Colon (tissue), 2 donors: Measurements from ENCODE around the gene CUX1.
"Not testable (repeated sequence)": the region's sequence is repeated elsewhere in the genome, so short reads cannot be mapped to it uniquely, and the experiment has no call there.

Experiments used
- FAIRE-seq: peaks from 2 replicates; lab custom pipeline; 2012; peaks lifted over from hg19 to GRCh38; lab: Jason Lieb, UNC
- donor health status: control.
- donor health status: control.

CUX1 gene

DNA sequence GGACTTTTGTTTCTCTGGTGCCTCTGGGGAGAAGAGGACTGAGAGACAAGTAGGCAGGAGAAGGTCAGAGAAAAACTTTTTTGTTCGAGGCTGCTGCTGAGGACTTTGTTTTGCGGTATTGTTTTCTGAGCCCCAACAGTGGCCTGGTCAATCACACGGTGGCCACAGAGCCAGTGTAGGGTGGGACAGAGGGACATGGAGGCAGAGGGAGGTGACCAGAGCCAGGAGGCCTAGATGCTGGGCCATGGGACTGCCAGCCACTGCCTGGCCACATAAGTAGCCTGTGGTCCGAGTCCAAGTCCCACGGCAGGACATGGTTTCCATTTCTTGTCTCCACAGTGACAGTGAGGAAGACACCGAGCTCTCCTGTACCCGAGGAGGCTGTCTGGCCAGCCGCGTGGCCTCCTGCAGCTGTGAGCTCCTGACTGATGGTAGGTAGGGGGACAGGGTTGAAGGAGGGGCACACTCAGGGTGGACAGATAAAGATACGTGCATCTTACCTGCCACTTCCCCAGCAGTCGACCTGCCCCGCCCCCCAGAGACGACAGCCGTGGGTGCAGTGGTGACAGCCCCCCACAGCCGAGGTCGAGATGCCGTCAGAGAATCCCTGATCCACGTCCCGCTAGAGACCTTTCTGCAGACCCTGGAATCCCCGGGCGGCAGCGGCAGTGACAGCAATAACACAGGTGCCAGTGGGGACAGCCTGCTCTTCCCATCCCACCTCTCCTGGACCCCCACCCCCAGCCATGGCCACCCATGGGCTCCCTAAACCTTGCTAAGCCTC lies 496.8 kb downstream of the CUX1 start:
- FAIRE-seq = no peak

- no peak for FAIRE-seq
These were observed 500.0 kb downstream of the CUX1 start for GRCh38 chr7:102317231-102318059.

DNA sequence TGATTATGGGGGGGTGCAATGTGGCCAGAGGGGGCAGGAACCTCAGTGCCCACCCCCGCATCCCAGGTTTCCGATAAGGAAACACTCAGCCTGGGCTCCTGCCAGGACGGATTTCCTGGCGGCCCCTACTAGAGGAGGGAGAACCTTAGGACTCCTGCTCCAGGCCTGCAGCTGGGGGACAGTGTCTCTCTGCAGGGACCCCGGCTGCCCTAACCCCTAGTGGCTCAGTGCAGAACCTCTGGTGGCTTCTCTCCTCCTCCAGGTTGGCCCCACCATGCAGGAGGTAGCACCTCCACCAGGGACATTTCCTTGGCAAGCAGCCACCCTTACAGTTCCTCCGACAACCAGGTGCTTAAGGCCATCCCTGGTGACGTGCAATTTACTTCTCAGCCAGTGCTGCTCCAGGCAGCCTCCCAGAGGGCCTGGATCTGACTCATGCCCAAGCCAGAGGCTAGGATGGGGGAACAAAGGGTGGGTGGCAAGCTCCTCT lies 501.1 kb downstream of the CUX1 start:
- no peak for FAIRE-seq

DNA sequence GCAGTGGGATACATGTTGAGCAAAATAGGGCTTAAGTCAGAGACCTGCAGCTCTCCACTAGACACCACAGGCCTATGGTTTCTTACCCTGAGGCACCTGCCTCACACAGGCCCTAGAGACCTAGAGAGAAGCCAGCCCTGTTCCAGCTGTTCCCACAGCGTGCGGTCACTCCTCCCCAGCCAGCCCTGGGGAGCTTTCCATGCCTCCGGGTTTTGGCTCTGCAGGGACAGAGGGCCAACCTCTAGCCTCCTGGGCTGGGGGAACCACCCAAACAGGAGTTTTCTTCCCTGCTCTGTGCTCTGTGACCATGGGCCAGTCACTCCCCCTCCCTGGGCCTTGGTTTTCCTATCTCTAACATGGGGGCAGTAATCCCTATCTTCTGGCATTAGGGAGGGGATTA lies 502.2 kb downstream of the CUX1 start:
- FAIRE-seq = no peak

DNA sequence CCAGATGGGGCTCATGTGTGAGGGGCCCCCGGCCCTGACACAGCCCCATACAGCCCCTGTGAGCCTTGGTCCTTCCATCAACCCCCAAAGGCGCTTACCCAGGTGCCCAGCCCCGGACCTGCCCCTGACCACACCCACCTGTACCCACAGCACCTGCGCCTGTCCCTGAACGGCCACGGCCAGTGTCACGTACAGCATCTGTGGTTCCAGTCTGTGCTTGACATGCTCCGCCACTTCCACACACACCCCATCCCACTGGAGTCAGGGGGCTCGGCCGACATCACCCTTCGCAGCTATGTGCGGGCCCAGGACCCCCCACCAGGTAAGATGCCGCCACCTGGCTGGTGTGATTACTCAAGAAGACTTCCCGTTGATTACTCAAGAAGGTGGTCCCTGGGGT lies 502.8 kb downstream of the CUX1 start:
- FAIRE-seq = no peak

DNA sequence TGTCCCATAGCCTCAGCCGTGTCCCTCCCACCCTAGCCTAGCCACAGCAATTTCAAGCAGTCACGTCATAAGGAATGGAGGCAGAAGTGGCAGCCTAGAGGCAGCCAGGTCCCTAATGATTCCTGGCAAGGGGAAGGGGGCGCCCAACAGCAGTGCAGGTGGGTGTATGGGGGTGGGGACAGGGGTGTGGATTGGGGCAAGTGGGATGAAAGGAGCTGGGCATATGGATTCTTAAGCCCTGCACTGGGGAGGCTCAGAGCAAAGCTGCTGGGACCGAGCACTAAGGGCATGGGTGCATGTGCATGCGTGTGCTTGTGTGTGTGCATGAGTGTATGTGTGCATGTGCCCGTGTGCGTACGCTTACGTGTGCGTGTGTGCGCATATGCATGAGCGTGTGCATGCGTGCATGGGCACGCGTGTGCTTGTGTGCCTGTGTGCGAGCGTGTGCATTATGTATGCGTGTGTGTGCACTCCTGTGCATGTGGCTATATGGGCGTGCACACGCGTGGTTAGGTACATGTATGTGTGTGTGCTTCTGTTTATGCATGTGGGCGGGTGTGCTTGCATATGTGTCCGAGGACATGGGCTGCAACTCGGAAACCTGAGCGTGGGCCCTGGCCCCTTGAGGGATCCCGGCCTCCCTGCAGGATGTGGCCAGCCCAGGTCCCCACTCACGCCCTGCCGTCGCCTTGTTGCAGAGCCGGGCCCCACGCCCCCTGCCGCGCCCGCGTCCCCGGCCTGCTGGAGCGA lies 503.4 kb downstream of the CUX1 start:
- FAIRE-seq = no peak

GRCh38 chr7:102321351-102322201 lies 504.1 kb downstream of the CUX1 start:
- FAIRE-seq = no peak

- no peak for FAIRE-seq
These were observed 504.8 kb downstream of the CUX1 start for GRCh38 chr7:102322202-102322715.

DNA sequence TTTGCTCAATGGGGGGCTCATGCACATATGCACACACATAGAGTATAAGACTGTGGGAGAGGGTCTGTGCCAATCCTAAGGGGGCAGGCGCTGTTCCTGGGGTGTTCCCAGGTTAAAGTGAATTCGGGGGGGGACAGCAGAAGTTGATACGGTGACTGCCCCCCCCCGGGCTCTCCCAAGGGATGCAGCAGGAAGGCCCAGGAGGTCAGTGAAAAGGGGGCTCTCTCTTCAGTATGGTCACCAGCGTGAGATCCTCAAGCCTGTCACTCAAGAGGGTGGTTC lies 506.4 kb downstream of the CUX1 start:
- FAIRE-seq = no peak

DNA sequence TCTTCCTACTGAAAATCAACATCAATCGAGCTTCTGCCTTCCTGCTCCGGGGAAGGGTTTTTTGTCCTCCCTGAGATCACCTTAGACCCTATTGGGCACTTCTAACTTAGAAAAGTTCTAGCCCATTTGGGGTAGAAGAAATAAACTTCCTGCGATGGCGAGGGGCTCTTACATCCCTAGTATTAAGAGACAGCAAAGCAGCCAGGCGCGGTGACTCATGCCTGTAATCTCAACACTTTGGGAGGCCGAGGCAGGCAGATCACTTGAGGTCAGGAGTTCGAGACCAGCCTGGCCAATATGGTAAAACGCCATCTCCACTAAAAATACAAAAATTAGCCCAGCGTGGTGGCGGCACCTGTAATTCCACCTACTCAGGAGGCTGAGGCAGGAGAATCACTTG lies 507.7 kb downstream of the CUX1 start:
- not testable (repeated sequence) for FAIRE-seq

DNA sequence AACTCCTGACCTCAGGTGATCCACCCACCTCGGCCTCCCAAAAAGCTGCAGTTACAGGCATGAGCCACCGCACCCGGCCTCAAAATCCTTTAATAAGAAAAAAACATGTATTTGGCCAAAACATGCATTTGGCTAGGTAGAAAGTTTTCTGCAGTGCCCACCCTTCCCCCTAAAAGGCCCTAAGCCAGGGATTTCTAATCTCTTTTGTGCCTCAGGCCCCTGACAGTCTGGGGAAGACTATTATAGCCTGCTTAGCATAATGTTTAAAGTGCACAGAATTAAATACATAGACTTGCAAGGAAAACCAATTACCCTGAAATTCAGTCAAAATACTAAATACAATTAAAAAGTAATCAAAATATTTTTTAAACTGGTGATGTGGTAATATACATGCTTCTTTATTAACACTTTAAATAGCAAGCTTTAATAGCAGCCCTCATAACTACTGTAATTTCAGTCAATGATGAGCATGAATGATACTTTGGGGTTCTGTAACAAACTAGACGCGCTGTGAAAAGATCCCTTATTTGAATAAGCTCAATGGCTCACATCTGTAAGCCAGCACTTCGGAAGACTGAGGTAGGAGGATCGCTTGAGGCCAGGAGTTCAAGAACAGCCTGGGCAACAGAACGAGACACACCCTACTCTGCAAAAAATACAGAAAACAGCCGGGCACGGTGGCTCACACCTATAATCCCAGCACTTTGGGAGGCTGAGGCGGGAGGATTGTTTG lies 508.9 kb downstream of the CUX1 start:
- no peak for FAIRE-seq

DNA sequence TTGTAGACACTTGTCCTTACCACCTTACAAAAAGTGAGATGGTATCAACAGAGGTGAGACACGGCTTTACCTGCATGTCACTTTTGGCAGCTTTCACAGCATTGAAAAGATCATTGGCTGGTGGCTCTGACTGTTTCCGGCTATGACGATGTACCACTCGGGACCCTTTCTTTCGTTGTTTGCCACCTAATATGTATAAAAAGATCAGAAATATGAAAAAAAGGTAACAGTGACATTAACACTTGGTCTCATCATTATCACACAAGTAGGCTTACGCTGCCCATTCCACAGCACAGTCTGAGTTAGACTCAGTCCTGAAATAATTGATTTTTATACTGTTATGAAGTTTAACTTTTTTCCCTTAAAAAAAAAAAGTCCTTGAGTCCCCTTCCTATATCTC lies 509.8 kb downstream of the CUX1 start:
- FAIRE-seq = not testable (repeated sequence)

GRCh38 chr7:102328863-102329262 lies 511.4 kb downstream of the CUX1 start:
- FAIRE-seq = not testable (repeated sequence)

- FAIRE-seq = not testable (repeated sequence)
These were observed 511.9 kb downstream of the CUX1 start for GRCh38 chr7:102329366-102329765.

GRCh38 chr7:102330666-102331460 lies 513.4 kb downstream of the CUX1 start:
- FAIRE-seq = not testable (repeated sequence)
